ENCODE measurements around the gene EXOSC7.

Gene EXOSC7

GRCh38 chr3:44932986-44933944 is 42.8 kb upstream of the EXOSC7 start:
- no peak for ATAC-seq
- no peak for TF ChIP-seq RARB (CRISPR knock-in tag; IDR thresholded peaks at IDR 0.05)
- TF ChIP-seq SNAI2 (CRISPR knock-in tag; IDR thresholded peaks at IDR 0.05), result no peak
- TF ChIP-seq PATZ1 (CRISPR knock-in tag; IDR thresholded peaks at IDR 0.05; ENCODE audit: borderline replicate concordance), result no peak
- no peak for TF ChIP-seq ISL1 (CRISPR knock-in tag; IDR thresholded peaks at IDR 0.05)
- TF ChIP-seq ZFP30 (CRISPR knock-in tag; IDR thresholded peaks at IDR 0.05), result no peak
- no peak for TF ChIP-seq TCF4 (CRISPR knock-in tag; IDR thresholded peaks at IDR 0.05; ENCODE audit: borderline replicate concordance)
- TF ChIP-seq ZNF8 (CRISPR knock-in tag; IDR thresholded peaks at IDR 0.05), result no peak
- no peak for TF ChIP-seq ZNF565 (CRISPR knock-in tag; conservative IDR thresholded peaks at IDR 0.05; ENCODE audit: low read depth)
- TF ChIP-seq TOX (CRISPR knock-in tag; IDR thresholded peaks at IDR 0.05; ENCODE audit: borderline replicate concordance), result no peak
- no peak for TF ChIP-seq CSDC2 (CRISPR knock-in tag; IDR thresholded peaks at IDR 0.05)

DNA sequence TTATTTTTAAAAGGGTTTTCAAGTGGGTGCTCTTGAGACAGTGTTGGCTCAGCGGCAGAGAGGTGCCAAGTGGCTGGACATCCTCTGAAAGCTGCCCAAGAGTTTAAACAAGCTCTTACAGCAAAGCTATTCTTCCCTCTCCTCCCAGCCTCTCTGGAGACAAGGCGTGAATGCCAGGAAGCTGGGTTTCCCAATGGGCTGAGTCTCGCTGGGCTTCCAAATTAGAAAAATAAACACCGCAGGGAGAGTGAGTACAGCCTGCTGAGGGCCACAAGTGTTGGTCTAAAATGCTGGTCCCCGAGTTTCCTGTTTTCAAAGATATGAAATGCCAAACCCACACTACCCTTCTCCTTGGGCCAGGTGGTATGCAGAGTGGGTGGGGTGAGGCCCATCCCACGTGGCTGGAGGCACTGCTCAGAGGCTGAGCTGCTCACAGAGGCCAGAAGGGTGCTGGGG is 36.4 kb upstream of the EXOSC7 start:
- no peak for TF ChIP-seq TCF4 (CRISPR knock-in tag; IDR thresholded peaks at IDR 0.05; ENCODE audit: borderline replicate concordance)
- TF ChIP-seq SNAI2 (CRISPR knock-in tag; IDR thresholded peaks at IDR 0.05), result no peak
- TF ChIP-seq ZC3H10 (CRISPR knock-in tag; IDR thresholded peaks at IDR 0.05), result no peak
- no peak for TF ChIP-seq RARB (CRISPR knock-in tag; IDR thresholded peaks at IDR 0.05)
- TF ChIP-seq BACH2 (CRISPR knock-in tag; IDR thresholded peaks at IDR 0.05; ENCODE audit: borderline replicate concordance), result no peak
- no peak for TF ChIP-seq ISL1 (CRISPR knock-in tag; IDR thresholded peaks at IDR 0.05)
- TF ChIP-seq TOX (CRISPR knock-in tag; IDR thresholded peaks at IDR 0.05; ENCODE audit: borderline replicate concordance), result no peak
- no peak for TF ChIP-seq GLIS3 (CRISPR knock-in tag; IDR thresholded peaks at IDR 0.05)
- TF ChIP-seq ZNF565 (CRISPR knock-in tag; conservative IDR thresholded peaks at IDR 0.05; ENCODE audit: low read depth), result no peak
- no peak for TF ChIP-seq ZFP30 (CRISPR knock-in tag; IDR thresholded peaks at IDR 0.05)
- TF ChIP-seq, protein P1, sequence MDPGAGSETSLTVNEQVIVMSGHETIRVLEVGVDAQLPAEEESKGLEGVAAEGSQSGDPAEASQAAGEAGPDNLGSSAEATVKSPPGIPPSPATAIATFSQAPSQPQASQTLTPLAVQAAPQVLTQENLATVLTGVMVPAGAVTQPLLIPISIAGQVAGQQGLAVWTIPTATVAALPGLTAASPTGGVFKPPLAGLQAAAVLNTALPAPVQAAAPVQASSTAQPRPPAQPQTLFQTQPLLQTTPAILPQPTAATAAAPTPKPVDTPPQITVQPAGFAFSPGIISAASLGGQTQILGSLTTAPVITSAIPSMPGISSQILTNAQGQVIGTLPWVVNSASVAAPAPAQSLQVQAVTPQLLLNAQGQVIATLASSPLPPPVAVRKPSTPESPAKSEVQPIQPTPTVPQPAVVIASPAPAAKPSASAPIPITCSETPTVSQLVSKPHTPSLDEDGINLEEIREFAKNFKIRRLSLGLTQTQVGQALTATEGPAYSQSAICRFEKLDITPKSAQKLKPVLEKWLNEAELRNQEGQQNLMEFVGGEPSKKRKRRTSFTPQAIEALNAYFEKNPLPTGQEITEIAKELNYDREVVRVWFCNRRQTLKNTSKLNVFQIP (CRISPR knock-in tag; IDR thresholded peaks at IDR 0.05; ENCODE audit: borderline replicate concordance, low read depth), result no peak
- TF ChIP-seq, protein P2, sequence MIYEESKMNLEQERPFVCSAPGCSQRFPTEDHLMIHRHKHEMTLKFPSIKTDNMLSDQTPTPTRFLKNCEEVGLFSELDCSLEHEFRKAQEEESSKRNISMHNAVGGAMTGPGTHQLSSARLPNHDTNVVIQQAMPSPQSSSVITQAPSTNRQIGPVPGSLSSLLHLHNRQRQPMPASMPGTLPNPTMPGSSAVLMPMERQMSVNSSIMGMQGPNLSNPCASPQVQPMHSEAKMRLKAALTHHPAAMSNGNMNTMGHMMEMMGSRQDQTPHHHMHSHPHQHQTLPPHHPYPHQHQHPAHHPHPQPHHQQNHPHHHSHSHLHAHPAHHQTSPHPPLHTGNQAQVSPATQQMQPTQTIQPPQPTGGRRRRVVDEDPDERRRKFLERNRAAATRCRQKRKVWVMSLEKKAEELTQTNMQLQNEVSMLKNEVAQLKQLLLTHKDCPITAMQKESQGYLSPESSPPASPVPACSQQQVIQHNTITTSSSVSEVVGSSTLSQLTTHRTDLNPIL (CRISPR knock-in tag; IDR thresholded peaks at IDR 0.05; ENCODE audit: low read depth), result no peak
- TF ChIP-seq ZNF8 (CRISPR knock-in tag; IDR thresholded peaks at IDR 0.05), result no peak
- TF ChIP-seq, protein P3, sequence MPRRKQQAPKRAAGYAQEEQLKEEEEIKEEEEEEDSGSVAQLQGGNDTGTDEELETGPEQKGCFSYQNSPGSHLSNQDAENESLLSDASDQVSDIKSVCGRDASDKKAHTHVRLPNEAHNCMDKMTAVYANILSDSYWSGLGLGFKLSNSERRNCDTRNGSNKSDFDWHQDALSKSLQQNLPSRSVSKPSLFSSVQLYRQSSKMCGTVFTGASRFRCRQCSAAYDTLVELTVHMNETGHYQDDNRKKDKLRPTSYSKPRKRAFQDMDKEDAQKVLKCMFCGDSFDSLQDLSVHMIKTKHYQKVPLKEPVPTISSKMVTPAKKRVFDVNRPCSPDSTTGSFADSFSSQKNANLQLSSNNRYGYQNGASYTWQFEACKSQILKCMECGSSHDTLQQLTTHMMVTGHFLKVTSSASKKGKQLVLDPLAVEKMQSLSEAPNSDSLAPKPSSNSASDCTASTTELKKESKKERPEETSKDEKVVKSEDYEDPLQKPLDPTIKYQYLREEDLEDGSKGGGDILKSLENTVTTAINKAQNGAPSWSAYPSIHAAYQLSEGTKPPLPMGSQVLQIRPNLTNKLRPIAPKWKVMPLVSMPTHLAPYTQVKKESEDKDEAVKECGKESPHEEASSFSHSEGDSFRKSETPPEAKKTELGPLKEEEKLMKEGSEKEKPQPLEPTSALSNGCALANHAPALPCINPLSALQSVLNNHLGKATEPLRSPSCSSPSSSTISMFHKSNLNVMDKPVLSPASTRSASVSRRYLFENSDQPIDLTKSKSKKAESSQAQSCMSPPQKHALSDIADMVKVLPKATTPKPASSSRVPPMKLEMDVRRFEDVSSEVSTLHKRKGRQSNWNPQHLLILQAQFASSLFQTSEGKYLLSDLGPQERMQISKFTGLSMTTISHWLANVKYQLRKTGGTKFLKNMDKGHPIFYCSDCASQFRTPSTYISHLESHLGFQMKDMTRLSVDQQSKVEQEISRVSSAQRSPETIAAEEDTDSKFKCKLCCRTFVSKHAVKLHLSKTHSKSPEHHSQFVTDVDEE (CRISPR knock-in tag; IDR thresholded peaks at IDR 0.05), result no peak
- TF ChIP-seq, protein P4, sequence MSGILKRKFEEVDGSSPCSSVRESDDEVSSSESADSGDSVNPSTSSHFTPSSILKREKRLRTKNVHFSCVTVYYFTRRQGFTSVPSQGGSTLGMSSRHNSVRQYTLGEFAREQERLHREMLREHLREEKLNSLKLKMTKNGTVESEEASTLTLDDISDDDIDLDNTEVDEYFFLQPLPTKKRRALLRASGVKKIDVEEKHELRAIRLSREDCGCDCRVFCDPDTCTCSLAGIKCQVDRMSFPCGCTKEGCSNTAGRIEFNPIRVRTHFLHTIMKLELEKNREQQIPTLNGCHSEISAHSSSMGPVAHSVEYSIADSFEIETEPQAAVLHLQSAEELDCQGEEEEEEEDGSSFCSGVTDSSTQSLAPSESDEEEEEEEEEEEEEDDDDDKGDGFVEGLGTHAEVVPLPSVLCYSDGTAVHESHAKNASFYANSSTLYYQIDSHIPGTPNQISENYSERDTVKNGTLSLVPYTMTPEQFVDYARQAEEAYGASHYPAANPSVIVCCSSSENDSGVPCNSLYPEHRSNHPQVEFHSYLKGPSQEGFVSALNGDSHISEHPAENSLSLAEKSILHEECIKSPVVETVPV (CRISPR knock-in tag; IDR thresholded peaks at IDR 0.05), result no peak
- TF ChIP-seq PATZ1 (CRISPR knock-in tag; IDR thresholded peaks at IDR 0.05; ENCODE audit: borderline replicate concordance), result no peak
- TF ChIP-seq PPARA (CRISPR knock-in tag; IDR thresholded peaks at IDR 0.05; ENCODE audit: borderline replicate concordance), result no peak
- no peak for TF ChIP-seq ARNTL (CRISPR knock-in tag; IDR thresholded peaks at IDR 0.05; ENCODE audit: borderline replicate concordance, low read depth)
- TF ChIP-seq CSDC2 (CRISPR knock-in tag; IDR thresholded peaks at IDR 0.05), result no peak
- ATAC-seq, result no peak
